ENCODE measurements around the gene ADORA2A.
"Not testable (repeated sequence)": the region's sequence is repeated elsewhere in the genome, so short reads cannot be mapped to it uniquely, and the experiment has no call there.

Gene ADORA2A

DNA sequence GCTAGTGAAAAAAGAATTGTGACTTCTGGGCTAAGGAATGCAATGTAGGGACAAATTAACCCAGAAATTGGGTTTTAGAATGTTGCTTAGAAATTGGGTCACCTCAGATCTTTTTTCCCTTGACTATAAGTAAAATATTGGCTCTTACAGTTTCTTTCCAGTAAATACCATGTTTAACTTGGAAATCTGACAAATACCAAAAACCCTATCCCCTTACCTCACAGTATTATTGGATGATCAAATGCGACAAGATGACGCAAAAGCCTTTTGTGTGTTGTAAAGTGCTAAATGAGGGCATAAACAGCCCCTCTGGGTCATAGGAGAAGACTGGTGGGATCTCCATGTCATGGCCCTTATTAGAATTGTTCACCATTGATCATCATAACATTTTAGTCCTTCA lies 61.6 kb downstream of the ADORA2A start:
- no peak for DNase-seq (ENCODE audit: low read depth)

DNA sequence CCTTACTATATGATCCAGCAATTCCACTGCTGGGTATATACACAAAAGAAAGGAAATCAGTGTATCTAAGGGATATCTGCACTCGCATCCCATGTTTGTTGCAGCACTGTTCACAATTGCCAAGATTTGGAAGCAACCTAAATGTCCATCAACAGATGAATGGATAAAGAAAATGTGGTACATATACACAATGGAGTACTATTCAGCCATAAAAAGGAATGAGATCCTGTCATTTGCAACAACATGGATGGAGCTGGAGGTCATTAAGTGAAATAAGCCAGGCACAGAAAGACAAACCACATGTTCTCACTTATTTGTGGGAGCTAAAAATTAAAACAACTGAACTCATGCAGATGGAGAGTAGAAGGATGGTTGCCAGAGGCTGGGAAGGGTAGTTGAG lies 62.0 kb downstream of the ADORA2A start:
- not testable (repeated sequence) for DNase-seq (ENCODE audit: low read depth)

All from stimulated activated CD4-positive, alpha-beta T cell treated with anti-CD3 and anti-CD28 coated beads, Interleukin-2, amount 100 ng/mL, for 4 hours (primary cell).